K562 (cell line): ENCODE data around the gene ENDOD1. TPM values are rescaled to one million over a fixed set of nuclear protein-coding genes. Genes with fewer than 3 reads are reported as not detected.

ENCODE experiments used
- MAZ ChIP-seq, 2 experiments: fragments of 450-650 bp in 1 of 2; sonication (generic) in 1 of 2; formaldehyde crosslinking; IDR thresholded peaks in 1 of 2; conservative IDR thresholded peaks in 1 of 2; 2 replicates each; pipeline versions ENCODE4 v1.4.0 to v1.5.0; 2020; ENCODE audit warnings: mild to moderate bottlenecking in 1 of 2, missing genetic modification reagents in 1 of 2
- MGA ChIP-seq: fragments of 450-650 bp; IDR thresholded peaks from 2 replicates; pipeline ENCODE4 v1.6.1; 2016; ENCODE audit warnings: mild to moderate bottlenecking, moderate library complexity
- polyA plus RNA-seq, 8 experiments: library from polyadenylated mRNA; depleted of rRNA in 4 of 8; stranded (reverse) in 5 of 8; unstranded in 3 of 8; fragments of >200 nt; fragmentation: Nextera tagmentation in 2 of 8; fragmentation: Illumina TruSeq in 1 of 8; extraction: Ambion mirVana in 2 of 8; extraction: Trizol in 1 of 8; gene quantifications; 2 replicates each; pipeline versions ENCODE4 v1.2.1 to v1.2.3, GENCODE V29; 2011 to 2014; ENCODE audit warnings: inconsistent platforms in 1 of 8, missing spikeins in 1 of 8
- total RNA-seq, 7 experiments: library from RNA; depleted of rRNA in 6 of 7; stranded (reverse); fragments of >200 nt in 6 of 7; fragmentation: Illumina TruSeq in 2 of 7; extraction: Trizol in 2 of 7; gene quantifications; 2 replicates each; pipeline versions ENCODE4 v1.2.1 to v1.2.3, GENCODE V29; 2011 to 2021; ENCODE audit warnings: low replicate concordance in 1 of 7
- TF ChIP-seq, protein P1 (sequence below): fragments of 250-450 bp; sonication (Bioruptor Pico); IDR thresholded peaks from 2 replicates; pipeline ENCODE4 v1.5.0; 2020; ENCODE audit warnings: mild to moderate bottlenecking, borderline replicate concordance
- TF ChIP-seq, protein P2 (sequence below): fragments of 450-650 bp; IDR thresholded peaks from 2 replicates; pipeline ENCODE4 v1.6.1; 2016
- TF ChIP-seq, protein P3 (sequence below): sonication (generic); formaldehyde crosslinking; IDR thresholded peaks from 2 replicates; pipeline ENCODE4 v1.8.1; 2023; ENCODE audit warnings: mild to moderate bottlenecking, missing genetic modification reagents
- TF ChIP-seq, protein P4 (sequence below): sonication (generic); formaldehyde crosslinking; IDR thresholded peaks from 2 replicates; pipeline ENCODE4 v1.5.0; 2020; ENCODE audit warnings: missing genetic modification reagents

Gene ENDOD1
- total and polyA plus RNA-seq, 9 of the 15 experiments (the other 6 are each of a cell fraction or from before 2014, with no cell fraction given): 4.2 to 11.8 (median 9.3) TPM

DNA sequence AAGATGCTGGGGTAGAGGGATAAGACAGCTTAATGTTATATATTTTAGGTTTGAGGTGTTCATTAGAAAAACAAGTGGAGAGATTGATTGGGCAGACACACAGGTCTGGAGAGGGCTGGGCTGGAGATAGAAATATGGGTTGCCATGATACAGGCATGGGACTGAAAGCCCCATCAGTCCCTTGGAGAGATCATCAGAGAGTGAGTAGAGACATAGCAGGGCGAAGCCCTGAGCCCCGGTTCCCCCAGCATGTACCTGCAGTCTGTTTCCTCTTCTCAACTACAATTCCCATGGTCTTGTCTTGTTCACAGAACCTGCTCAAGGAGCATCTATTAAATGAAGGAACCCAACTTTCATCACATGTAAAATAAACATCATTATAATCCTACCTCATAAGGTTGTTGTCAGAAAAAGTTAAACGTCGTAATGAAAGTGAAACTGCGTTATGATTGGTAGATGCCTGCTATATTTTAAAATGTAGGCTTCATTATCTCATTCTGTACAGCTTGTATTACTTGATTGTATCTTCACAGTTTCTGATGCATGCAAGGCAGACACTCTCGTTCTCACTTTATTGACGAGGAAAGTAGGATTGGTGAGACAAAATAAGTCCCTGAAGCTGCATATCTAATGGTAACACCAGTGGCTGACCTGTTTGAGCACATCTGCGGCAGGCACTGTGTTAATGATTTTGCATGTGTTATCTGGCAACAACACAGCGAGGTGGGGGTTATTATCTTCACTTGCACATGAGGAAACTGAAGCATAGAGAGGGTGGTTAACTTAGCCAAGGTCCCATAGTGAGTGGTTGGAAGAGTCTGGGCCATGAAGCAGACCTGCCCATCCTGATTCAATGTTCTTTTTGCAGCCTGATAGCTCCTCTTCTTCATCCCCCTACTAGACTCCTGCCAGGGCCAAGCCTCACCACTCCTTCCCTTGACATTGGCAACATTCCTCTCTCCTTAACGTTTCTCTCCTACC is 63.5 kb downstream of the ENDOD1 start (continued):
- TF ChIP-seq MGA (peak; percentile 42; the same call in 1 of the 2 replicates), MAZ (CRISPR knock-in tag; conservative IDR thresholded peaks at IDR 0.05 in 1 of 2, IDR thresholded peaks at IDR 0.05 in 1 of 2) (peak; percentile 67 to 82)
- TF ChIP-seq, protein P1, sequence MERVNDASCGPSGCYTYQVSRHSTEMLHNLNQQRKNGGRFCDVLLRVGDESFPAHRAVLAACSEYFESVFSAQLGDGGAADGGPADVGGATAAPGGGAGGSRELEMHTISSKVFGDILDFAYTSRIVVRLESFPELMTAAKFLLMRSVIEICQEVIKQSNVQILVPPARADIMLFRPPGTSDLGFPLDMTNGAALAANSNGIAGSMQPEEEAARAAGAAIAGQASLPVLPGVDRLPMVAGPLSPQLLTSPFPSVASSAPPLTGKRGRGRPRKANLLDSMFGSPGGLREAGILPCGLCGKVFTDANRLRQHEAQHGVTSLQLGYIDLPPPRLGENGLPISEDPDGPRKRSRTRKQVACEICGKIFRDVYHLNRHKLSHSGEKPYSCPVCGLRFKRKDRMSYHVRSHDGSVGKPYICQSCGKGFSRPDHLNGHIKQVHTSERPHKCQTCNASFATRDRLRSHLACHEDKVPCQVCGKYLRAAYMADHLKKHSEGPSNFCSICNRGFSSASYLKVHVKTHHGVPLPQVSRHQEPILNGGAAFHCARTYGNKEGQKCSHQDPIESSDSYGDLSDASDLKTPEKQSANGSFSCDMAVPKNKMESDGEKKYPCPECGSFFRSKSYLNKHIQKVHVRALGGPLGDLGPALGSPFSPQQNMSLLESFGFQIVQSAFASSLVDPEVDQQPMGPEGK (CRISPR knock-in tag): no peak
- TF ChIP-seq, protein P2, sequence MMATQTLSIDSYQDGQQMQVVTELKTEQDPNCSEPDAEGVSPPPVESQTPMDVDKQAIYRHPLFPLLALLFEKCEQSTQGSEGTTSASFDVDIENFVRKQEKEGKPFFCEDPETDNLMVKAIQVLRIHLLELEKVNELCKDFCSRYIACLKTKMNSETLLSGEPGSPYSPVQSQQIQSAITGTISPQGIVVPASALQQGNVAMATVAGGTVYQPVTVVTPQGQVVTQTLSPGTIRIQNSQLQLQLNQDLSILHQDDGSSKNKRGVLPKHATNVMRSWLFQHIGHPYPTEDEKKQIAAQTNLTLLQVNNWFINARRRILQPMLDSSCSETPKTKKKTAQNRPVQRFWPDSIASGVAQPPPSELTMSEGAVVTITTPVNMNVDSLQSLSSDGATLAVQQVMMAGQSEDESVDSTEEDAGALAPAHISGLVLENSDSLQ: peak; percentile 56
- TF ChIP-seq, protein P3, sequence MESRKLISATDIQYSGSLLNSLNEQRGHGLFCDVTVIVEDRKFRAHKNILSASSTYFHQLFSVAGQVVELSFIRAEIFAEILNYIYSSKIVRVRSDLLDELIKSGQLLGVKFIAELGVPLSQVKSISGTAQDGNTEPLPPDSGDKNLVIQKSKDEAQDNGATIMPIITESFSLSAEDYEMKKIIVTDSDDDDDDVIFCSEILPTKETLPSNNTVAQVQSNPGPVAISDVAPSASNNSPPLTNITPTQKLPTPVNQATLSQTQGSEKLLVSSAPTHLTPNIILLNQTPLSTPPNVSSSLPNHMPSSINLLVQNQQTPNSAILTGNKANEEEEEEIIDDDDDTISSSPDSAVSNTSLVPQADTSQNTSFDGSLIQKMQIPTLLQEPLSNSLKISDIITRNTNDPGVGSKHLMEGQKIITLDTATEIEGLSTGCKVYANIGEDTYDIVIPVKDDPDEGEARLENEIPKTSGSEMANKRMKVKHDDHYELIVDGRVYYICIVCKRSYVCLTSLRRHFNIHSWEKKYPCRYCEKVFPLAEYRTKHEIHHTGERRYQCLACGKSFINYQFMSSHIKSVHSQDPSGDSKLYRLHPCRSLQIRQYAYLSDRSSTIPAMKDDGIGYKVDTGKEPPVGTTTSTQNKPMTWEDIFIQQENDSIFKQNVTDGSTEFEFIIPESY (CRISPR knock-in tag): peak; percentile 48; the same call in 1 of the 2 replicates
- TF ChIP-seq, protein P4, sequence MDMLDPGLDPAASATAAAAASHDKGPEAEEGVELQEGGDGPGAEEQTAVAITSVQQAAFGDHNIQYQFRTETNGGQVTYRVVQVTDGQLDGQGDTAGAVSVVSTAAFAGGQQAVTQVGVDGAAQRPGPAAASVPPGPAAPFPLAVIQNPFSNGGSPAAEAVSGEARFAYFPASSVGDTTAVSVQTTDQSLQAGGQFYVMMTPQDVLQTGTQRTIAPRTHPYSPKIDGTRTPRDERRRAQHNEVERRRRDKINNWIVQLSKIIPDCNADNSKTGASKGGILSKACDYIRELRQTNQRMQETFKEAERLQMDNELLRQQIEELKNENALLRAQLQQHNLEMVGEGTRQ: no peak
